ENCODE results near the gene RGS4. TPM values are rescaled to one million over a fixed set of nuclear protein-coding genes. Genes with fewer than 3 reads are reported as not detected.
A peak's percentile ranks its signal among the peaks of the same experiment; 100 is the strongest.

Gene RGS4
- polyA plus RNA-seq (2013), result not detected

- 6% methylated on average over 9 of the region's 13 CpGs for WGBS (ENCODE audit: insufficient coverage)
- Histone ChIP-seq H3K9me3 (ENCODE audit: control extremely low read depth in 1 of 5, control insufficient read depth in 4 of 5, insufficient read depth in 2 of 5, low read depth in 1 of 5, low read length in 4 of 5) (no peaks in the 10 kb centered on the region), H3K36me3 (ENCODE audit: control insufficient read depth in 4 of 4, insufficient read depth in 4 of 4, low read length in 3 of 4) (no peaks in the 10 kb centered on the region), H3K27ac (ENCODE audit: insufficient read depth in 1 of 2, low read depth in 1 of 2, low read length in 2 of 2, poor library complexity in 1 of 2, severe bottlenecking in 2 of 2) (no peak within 1 kb of the TSS), H3K4me1 (ENCODE audit: control extremely low read depth in 1 of 4, control insufficient read depth in 4 of 4, insufficient read depth in 4 of 4, low read length in 3 of 4) (no peaks in the 10 kb centered on the region), H3K27me3 (replicated peaks in 2 of 5; ENCODE audit: control insufficient read depth in 4 of 5, insufficient read depth in 5 of 5, low read length in 4 of 5) (peaks cover 12 to 54% (median 19%) of the 10 kb centered on the region in 5 experiments), H3K4me3 (ENCODE audit: control insufficient read depth in 1 of 7, extremely low read depth in 1 of 7, insufficient read depth in 4 of 7, low read depth in 2 of 7, low read length in 6 of 7) (no peak within 1 kb of the TSS)
- CTCF ChIA-PET, result interaction anchor here (1.5 to 2.0 kb wide), 2 partner anchors 11 to 246 kb away, joined by 3 to 10 read pairs; no protein-coding TSS in a partner anchor
- POLR2A ChIA-PET, result no interaction called here
- DNase-seq, result peak; percentile 2 to 28 (median 20)
These were observed at the start of gene RGS4 for GRCh38 chr1:163069142-163069541. RGS4 (plus strand) TSS chr1:163069361; CDS start chr1:163069485, 124 bp downstream.

- ChIA-PET POLR2A (no interaction called here), CTCF (no interaction called here)
These were observed 47.0 kb upstream of the RGS4 start for GRCh38 chr1:163022129-163022528.

DNA sequence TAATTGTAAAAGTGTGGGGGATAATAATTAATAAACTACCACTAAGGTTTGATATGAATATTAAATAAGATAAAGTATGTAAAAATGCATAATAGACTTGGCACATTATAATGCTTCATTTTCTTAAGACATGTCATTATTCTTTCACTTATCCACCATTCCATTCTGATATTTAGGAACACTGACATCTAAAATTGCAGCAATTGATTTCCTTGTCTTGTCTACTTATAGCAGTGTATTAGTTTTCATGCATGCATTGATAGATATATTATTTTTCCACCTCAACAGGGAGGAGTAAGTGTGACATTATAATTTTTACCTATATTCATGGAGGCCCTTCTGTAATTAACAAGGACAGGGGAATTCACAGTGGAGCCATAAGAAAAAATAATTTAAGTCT is 41.6 kb upstream of the RGS4 start:
- Histone ChIP-seq H3K4me3 (ENCODE audit: control insufficient read depth in 1 of 7, extremely low read depth in 1 of 7, insufficient read depth in 4 of 7, low read depth in 2 of 7, low read length in 6 of 7) (no peak overlapping the region), H3K4me1 (ENCODE audit: control extremely low read depth in 1 of 4, control insufficient read depth in 4 of 4, insufficient read depth in 4 of 4, low read length in 3 of 4) (no peaks in the 10 kb centered on the region), H3K36me3 (ENCODE audit: control insufficient read depth in 4 of 4, insufficient read depth in 4 of 4, low read length in 3 of 4) (no peaks in the 10 kb centered on the region), H3K9me3 (ENCODE audit: control extremely low read depth in 1 of 5, control insufficient read depth in 4 of 5, insufficient read depth in 2 of 5, low read depth in 1 of 5, low read length in 4 of 5) (peaks cover 0 to 9% (median under 1%) of the 10 kb centered on the region in 5 experiments), H3K27ac (ENCODE audit: insufficient read depth in 1 of 2, low read depth in 1 of 2, low read length in 2 of 2, poor library complexity in 1 of 2, severe bottlenecking in 2 of 2) (no peak overlapping the region), H3K27me3 (replicated peaks in 2 of 5; ENCODE audit: control insufficient read depth in 4 of 5, insufficient read depth in 5 of 5, low read length in 4 of 5) (no peaks in the 10 kb centered on the region)
- no peak for DNase-seq
- CTCF ChIA-PET, result no interaction called here
- POLR2A ChIA-PET, result no interaction called here

More at GRCh38 chr1:163022129-163022528, 47.0 kb upstream of the RGS4 start:
- DNase-seq, result no peak
- Histone ChIP-seq H3K36me3 (ENCODE audit: control insufficient read depth in 4 of 4, insufficient read depth in 4 of 4, low read length in 3 of 4) (no peaks in the 10 kb centered on the region), H3K9me3 (ENCODE audit: control extremely low read depth in 1 of 5, control insufficient read depth in 4 of 5, insufficient read depth in 2 of 5, low read depth in 1 of 5, low read length in 4 of 5) (peaks cover 0 to 12% (median 6%) of the 10 kb centered on the region in 5 experiments), H3K27ac (ENCODE audit: insufficient read depth in 1 of 2, low read depth in 1 of 2, low read length in 2 of 2, poor library complexity in 1 of 2, severe bottlenecking in 2 of 2) (no peak overlapping the region), H3K4me3 (ENCODE audit: control insufficient read depth in 1 of 7, extremely low read depth in 1 of 7, insufficient read depth in 4 of 7, low read depth in 2 of 7, low read length in 6 of 7) (no peak overlapping the region), H3K27me3 (replicated peaks in 2 of 5; ENCODE audit: control insufficient read depth in 4 of 5, insufficient read depth in 5 of 5, low read length in 4 of 5) (no peaks in the 10 kb centered on the region), H3K4me1 (ENCODE audit: control extremely low read depth in 1 of 4, control insufficient read depth in 4 of 4, insufficient read depth in 4 of 4, low read length in 3 of 4) (no peaks in the 10 kb centered on the region)

DNA sequence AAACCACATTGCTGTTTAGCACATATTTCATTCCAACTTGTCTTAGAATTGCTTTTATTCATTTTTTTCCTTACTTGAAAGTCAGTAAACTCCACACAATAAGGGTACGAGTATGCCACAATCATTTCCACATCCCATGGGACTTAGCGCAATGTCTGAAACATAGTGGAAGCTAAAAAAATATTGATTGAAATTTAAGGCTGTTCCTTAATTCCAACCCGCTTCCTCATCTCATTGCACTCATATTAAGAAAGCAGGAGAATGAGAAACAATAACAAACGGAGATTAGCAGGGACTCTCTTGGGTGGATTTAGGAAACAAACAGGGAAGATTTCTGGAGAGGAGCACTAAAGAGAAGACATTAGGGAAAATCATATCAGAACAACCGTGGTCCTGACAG is 39.3 kb upstream of the RGS4 start:
- no peaks in the 10 kb centered on the region for H3K36me3 ChIP-seq (ENCODE audit: control insufficient read depth in 4 of 4, insufficient read depth in 4 of 4, low read length in 3 of 4)
- POLR2A ChIA-PET, result no interaction called here
- H3K4me3 ChIP-seq (ENCODE audit: control insufficient read depth in 1 of 7, extremely low read depth in 1 of 7, insufficient read depth in 4 of 7, low read depth in 2 of 7, low read length in 6 of 7), result no peak overlapping the region
- 81% methylated on average over 1 of the region's 5 CpGs for WGBS (ENCODE audit: insufficient coverage)
- DNase-seq, result no peak
- CTCF ChIA-PET, result no interaction called here
- no peaks in the 10 kb centered on the region for H3K4me1 ChIP-seq (ENCODE audit: control extremely low read depth in 1 of 4, control insufficient read depth in 4 of 4, insufficient read depth in 4 of 4, low read length in 3 of 4)
- no peaks in the 10 kb centered on the region for H3K9me3 ChIP-seq (ENCODE audit: control extremely low read depth in 1 of 5, control insufficient read depth in 4 of 5, insufficient read depth in 2 of 5, low read depth in 1 of 5, low read length in 4 of 5)
- no peaks in the 10 kb centered on the region for H3K27me3 ChIP-seq (replicated peaks in 2 of 5; ENCODE audit: control insufficient read depth in 4 of 5, insufficient read depth in 5 of 5, low read length in 4 of 5)
- H3K27ac ChIP-seq (ENCODE audit: insufficient read depth in 1 of 2, low read depth in 1 of 2, low read length in 2 of 2, poor library complexity in 1 of 2, severe bottlenecking in 2 of 2), result no peak overlapping the region

- no peak for DNase-seq
- no peaks in the 10 kb centered on the region for H3K9me3 ChIP-seq (ENCODE audit: control extremely low read depth in 1 of 5, control insufficient read depth in 4 of 5, insufficient read depth in 2 of 5, low read depth in 1 of 5, low read length in 4 of 5)
- POLR2A ChIA-PET, result no interaction called here
- no peaks in the 10 kb centered on the region for H3K36me3 ChIP-seq (ENCODE audit: control insufficient read depth in 4 of 4, insufficient read depth in 4 of 4, low read length in 3 of 4)
- H3K4me1 ChIP-seq (ENCODE audit: control extremely low read depth in 1 of 4, control insufficient read depth in 4 of 4, insufficient read depth in 4 of 4, low read length in 3 of 4), result no peaks in the 10 kb centered on the region
- whole genome bisulfite sequencing (ENCODE audit: insufficient coverage), result no CpG with 5 or more reads among the region's 3 CpGs
- H3K27me3 ChIP-seq (replicated peaks in 2 of 5; ENCODE audit: control insufficient read depth in 4 of 5, insufficient read depth in 5 of 5, low read length in 4 of 5), result no peaks in the 10 kb centered on the region
- H3K27ac ChIP-seq (ENCODE audit: insufficient read depth in 1 of 2, low read depth in 1 of 2, low read length in 2 of 2, poor library complexity in 1 of 2, severe bottlenecking in 2 of 2), result no peak overlapping the region
- H3K4me3 ChIP-seq (ENCODE audit: control insufficient read depth in 1 of 7, extremely low read depth in 1 of 7, insufficient read depth in 4 of 7, low read depth in 2 of 7, low read length in 6 of 7), result no peak overlapping the region
- CTCF ChIA-PET, result no interaction called here
These were observed 33.5 kb upstream of the RGS4 start for GRCh38 chr1:163035446-163036249.

DNA sequence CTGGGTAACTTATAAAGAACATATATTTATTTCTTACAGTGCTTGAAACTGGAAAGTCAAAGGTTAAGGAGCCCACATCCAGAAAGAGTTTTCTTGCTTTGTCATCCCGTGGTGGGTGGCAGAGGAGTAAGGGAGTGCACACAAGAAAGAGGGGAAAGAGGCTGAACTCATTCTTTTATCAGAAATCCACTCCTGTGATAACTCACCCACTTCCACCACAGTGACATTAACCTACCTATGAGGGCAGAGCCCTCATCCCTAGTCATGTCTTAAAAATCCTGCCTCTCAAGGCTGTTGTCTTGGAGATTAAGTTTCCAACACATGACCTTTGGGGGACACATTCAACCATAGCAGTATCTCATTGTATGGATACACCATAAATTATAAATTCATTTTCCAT is 32.5 kb upstream of the RGS4 start:
- no peak for DNase-seq
- Histone ChIP-seq H3K27ac (ENCODE audit: insufficient read depth in 1 of 2, low read depth in 1 of 2, low read length in 2 of 2, poor library complexity in 1 of 2, severe bottlenecking in 2 of 2) (no peak overlapping the region), H3K36me3 (ENCODE audit: control insufficient read depth in 4 of 4, insufficient read depth in 4 of 4, low read length in 3 of 4) (no peaks in the 10 kb centered on the region), H3K27me3 (replicated peaks in 2 of 5; ENCODE audit: control insufficient read depth in 4 of 5, insufficient read depth in 5 of 5, low read length in 4 of 5) (no peaks in the 10 kb centered on the region), H3K4me3 (ENCODE audit: control insufficient read depth in 1 of 7, extremely low read depth in 1 of 7, insufficient read depth in 4 of 7, low read depth in 2 of 7, low read length in 6 of 7) (no peak overlapping the region), H3K4me1 (ENCODE audit: control extremely low read depth in 1 of 4, control insufficient read depth in 4 of 4, insufficient read depth in 4 of 4, low read length in 3 of 4) (no peaks in the 10 kb centered on the region), H3K9me3 (ENCODE audit: control extremely low read depth in 1 of 5, control insufficient read depth in 4 of 5, insufficient read depth in 2 of 5, low read depth in 1 of 5, low read length in 4 of 5) (no peaks in the 10 kb centered on the region)
- CTCF ChIA-PET, result no interaction called here
- no CpG with 5 or more reads among the region's 1 CpG for WGBS (ENCODE audit: insufficient coverage)
- POLR2A ChIA-PET, result no interaction called here

GRCh38 chr1:163038928-163039706 is 30.0 kb upstream of the RGS4 start:
- H3K27ac ChIP-seq (ENCODE audit: insufficient read depth in 1 of 2, low read depth in 1 of 2, low read length in 2 of 2, poor library complexity in 1 of 2, severe bottlenecking in 2 of 2), result no peak overlapping the region
- H3K4me3 ChIP-seq (ENCODE audit: control insufficient read depth in 1 of 7, extremely low read depth in 1 of 7, insufficient read depth in 4 of 7, low read depth in 2 of 7, low read length in 6 of 7), result no peak overlapping the region
- no peaks in the 10 kb centered on the region for H3K36me3 ChIP-seq (ENCODE audit: control insufficient read depth in 4 of 4, insufficient read depth in 4 of 4, low read length in 3 of 4)
- H3K4me1 ChIP-seq (ENCODE audit: control extremely low read depth in 1 of 4, control insufficient read depth in 4 of 4, insufficient read depth in 4 of 4, low read length in 3 of 4), result no peaks in the 10 kb centered on the region
- DNase-seq, result no peak
- ChIA-PET POLR2A (no interaction called here), CTCF (no interaction called here)
- WGBS (ENCODE audit: insufficient coverage), result no CpG with 5 or more reads among the region's 2 CpGs
- no peaks in the 10 kb centered on the region for H3K9me3 ChIP-seq (ENCODE audit: control extremely low read depth in 1 of 5, control insufficient read depth in 4 of 5, insufficient read depth in 2 of 5, low read depth in 1 of 5, low read length in 4 of 5)
- H3K27me3 ChIP-seq (replicated peaks in 2 of 5; ENCODE audit: control insufficient read depth in 4 of 5, insufficient read depth in 5 of 5, low read length in 4 of 5), result no peaks in the 10 kb centered on the region

All from common myeloid progenitor, CD34-positive (primary cell).